ENCODE results near the gene MAP4K1. TPM values are rescaled to one million over a fixed set of nuclear protein-coding genes. Genes with fewer than 3 reads are reported as not detected.

The MAP4K1 gene
- total RNA-seq, 1 donor from 2014 or later, result 6.3 TPM

DNA sequence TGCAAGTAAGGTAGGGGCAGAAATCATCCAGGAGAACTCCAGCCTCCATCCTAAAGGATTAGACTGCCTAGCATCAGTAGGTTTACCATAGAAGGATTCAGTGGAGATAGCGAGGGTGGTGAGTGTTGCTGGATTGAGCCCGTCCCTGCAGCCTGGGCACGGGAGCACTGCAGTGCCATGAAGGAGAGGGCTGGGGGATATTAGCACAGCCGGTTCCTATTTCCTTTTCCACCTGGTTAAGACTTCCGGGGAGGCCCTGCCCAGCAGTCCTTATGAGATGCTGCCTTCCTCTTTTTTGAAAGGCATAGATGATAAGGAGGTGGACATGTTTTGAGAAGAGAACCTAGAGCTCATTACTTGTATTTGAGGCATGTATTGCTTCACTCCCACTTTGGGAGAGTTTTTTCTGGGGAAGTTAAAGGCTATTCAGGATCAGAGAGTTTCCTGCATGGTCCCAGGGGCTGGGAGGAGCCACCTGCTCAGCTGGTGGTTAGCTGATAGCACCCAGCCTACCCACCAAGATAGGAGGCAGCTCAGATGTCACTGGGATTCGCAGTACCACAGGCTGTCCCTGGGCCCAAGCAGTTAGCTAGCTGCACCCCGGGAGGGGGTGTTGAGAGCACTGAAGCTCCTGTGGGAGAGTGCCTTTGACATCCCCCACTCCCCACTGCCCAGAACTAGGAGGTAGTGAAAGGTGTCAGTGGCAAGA is 46.9 kb upstream of the MAP4K1 start:
- no peak for TF ChIP-seq CTCF (IDR thresholded peaks at IDR 0.05; ENCODE audit: partially characterized antibody, unreplicated experiment)
- no peak for DNase-seq
- H3K27ac Mint-ChIP-seq (ENCODE audit: unreplicated experiment), result peak overlapping the region; percentile 88
- H3K36me3 Mint-ChIP-seq (ENCODE audit: unreplicated experiment), result no peaks in the 10 kb centered on the region
- H3K27me3 Mint-ChIP-seq (ENCODE audit: unreplicated experiment), result peaks cover 15% of the 10 kb centered on the region
- H3K9me3 Mint-ChIP-seq (ENCODE audit: unreplicated experiment), result peaks cover 15% of the 10 kb centered on the region
- H3K4me1 Mint-ChIP-seq (ENCODE audit: low read depth, unreplicated experiment), result peaks cover 74% of the 10 kb centered on the region
- H3K4me3 Mint-ChIP-seq (ENCODE audit: unreplicated experiment), result peak overlapping the region; percentile 76

GRCh38 chr19:38663957-38664502 is 46.3 kb upstream of the MAP4K1 start:
- Mint-ChIP-seq H3K4me3 (ENCODE audit: unreplicated experiment) (peak overlapping the region; percentile 76), H3K4me1 (ENCODE audit: low read depth, unreplicated experiment) (peaks cover 69% of the 10 kb centered on the region)

GRCh38 chr19:38663156-38663651 is 45.5 kb upstream of the MAP4K1 start:
- Mint-ChIP-seq H3K4me1 (ENCODE audit: low read depth, unreplicated experiment) (peaks cover 71% of the 10 kb centered on the region), H3K36me3 (ENCODE audit: unreplicated experiment) (no peaks in the 10 kb centered on the region), H3K27ac (ENCODE audit: unreplicated experiment) (peak overlapping the region; percentile 82), H3K4me3 (ENCODE audit: unreplicated experiment) (peak overlapping the region; percentile 76), H3K9me3 (ENCODE audit: unreplicated experiment) (peaks cover 11% of the 10 kb centered on the region), H3K27me3 (ENCODE audit: unreplicated experiment) (peaks cover 12% of the 10 kb centered on the region)
- no peak for TF ChIP-seq CTCF (IDR thresholded peaks at IDR 0.05; ENCODE audit: partially characterized antibody, unreplicated experiment)
- no peak for DNase-seq

More at GRCh38 chr19:38663957-38664502, 46.3 kb upstream of the MAP4K1 start:
- no peak for TF ChIP-seq CTCF (IDR thresholded peaks at IDR 0.05; ENCODE audit: partially characterized antibody, unreplicated experiment)
- Mint-ChIP-seq H3K27ac (ENCODE audit: unreplicated experiment) (peak overlapping the region; percentile 88), H3K27me3 (ENCODE audit: unreplicated experiment) (peaks cover 12% of the 10 kb centered on the region), H3K9me3 (ENCODE audit: unreplicated experiment) (peaks cover 12% of the 10 kb centered on the region), H3K36me3 (ENCODE audit: unreplicated experiment) (no peaks in the 10 kb centered on the region)
- DNase-seq, result no peak

GRCh38 chr19:38662537-38663155 is 44.9 kb upstream of the MAP4K1 start:
- H3K4me1 Mint-ChIP-seq (ENCODE audit: low read depth, unreplicated experiment), result peaks cover 71% of the 10 kb centered on the region
- no peak for TF ChIP-seq CTCF (IDR thresholded peaks at IDR 0.05; ENCODE audit: partially characterized antibody, unreplicated experiment)
- peak overlapping the region; percentile 76 for H3K4me3 Mint-ChIP-seq (ENCODE audit: unreplicated experiment)
- H3K9me3 Mint-ChIP-seq (ENCODE audit: unreplicated experiment), result peaks cover 10% of the 10 kb centered on the region
- DNase-seq, result no peak
- H3K36me3 Mint-ChIP-seq (ENCODE audit: unreplicated experiment), result no peaks in the 10 kb centered on the region
- peak overlapping the region; percentile 62 for H3K27ac Mint-ChIP-seq (ENCODE audit: unreplicated experiment)
- H3K27me3 Mint-ChIP-seq (ENCODE audit: unreplicated experiment), result peaks cover 12% of the 10 kb centered on the region

All from glutamatergic neuron (in vitro differentiated cells).